Hepatocyte (in vitro differentiated cells): ENCODE results near the gene ATF7IP2.

Experiments
- CTCF ChIP-seq: fragments of 200-600 bp; sonication (generic); IDR thresholded peaks from 2 replicates; pipeline ENCODE4 v1.5.1; 2016; ENCODE audit warnings: antibody characterized with exemption, mild to moderate bottlenecking; ENCODE audit not compliant: poor library complexity
- EZH2 ChIP-seq: fragments of 200-600 bp; sonication (generic); IDR thresholded peaks from 2 replicates; pipeline ENCODE4 v1.6.1; 2016; ENCODE audit warnings: antibody characterized with exemption, mild to moderate bottlenecking, borderline replicate concordance

- no peak for TF ChIP-seq CTCF
- no peak for TF ChIP-seq EZH2
Observed at GRCh38 chr16:10386517-10387100, 748 bp downstream of the ATF7IP2 start.
